D341Med (cell line): ENCODE data around the gene HEXB.
A peak's percentile ranks its signal among the peaks of the same experiment; 100 is the strongest.
"Not testable (repeated sequence)": the region's sequence is repeated elsewhere in the genome, so short reads cannot be mapped to it uniquely, and the experiment has no call there.

Experiments used
- DNase-seq: peaks from one replicate; pipeline ENCODE4 v3.0.0; 2012; ENCODE audit warnings: low spot score

HEXB gene

DNA sequence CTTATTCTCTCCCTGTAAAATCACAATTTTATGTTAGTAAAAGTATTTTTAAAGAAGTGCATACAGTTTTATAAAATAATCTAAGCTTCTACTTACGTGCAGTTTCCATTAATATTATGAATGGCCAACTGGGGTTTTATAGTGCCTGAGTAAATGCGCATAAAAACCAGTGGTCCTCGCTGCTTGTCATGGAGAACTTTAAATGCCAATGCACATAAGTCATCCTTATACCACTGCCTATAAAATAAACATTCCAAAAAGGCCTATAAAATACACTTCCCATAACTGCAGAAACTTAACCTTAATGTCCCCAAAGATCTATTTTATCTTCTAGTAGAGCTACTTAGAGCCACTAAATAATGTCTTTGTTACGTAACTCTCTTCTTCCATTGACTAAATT is 53.4 kb downstream of the HEXB start:
- no peak for DNase-seq

DNA sequence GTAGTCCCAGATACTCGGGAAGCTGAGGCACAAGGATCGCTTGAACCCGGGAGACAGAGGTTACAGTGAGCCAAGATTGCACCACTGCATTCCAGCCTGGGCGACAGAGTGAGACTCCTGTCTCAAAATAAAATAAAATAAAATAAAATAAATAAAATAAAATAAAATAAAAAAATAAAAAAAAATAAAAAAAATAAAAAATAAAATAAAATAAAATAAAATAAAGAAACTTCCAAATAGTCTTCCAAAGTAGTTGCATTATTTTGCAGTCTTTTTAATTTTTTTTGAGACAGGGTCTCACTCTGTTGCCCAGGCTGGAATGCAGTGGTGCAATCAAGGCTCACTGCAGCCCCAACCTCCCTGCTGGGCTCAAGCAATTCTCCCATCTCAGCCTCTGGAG is 63.7 kb downstream of the HEXB start:
- not testable (repeated sequence) for DNase-seq

- DNase-seq: no peak
Measured at GRCh38 chr5:74761241-74761640, 76.2 kb downstream of the HEXB start.

- DNase-seq: no peak
Measured at GRCh38 chr5:74762599-74762998, 77.6 kb downstream of the HEXB start.

GRCh38 chr5:74763504-74763903 is 78.5 kb downstream of the HEXB start:
- no peak for DNase-seq

GRCh38 chr5:74765201-74765600 is 80.2 kb downstream of the HEXB start:
- DNase-seq: no peak

DNA sequence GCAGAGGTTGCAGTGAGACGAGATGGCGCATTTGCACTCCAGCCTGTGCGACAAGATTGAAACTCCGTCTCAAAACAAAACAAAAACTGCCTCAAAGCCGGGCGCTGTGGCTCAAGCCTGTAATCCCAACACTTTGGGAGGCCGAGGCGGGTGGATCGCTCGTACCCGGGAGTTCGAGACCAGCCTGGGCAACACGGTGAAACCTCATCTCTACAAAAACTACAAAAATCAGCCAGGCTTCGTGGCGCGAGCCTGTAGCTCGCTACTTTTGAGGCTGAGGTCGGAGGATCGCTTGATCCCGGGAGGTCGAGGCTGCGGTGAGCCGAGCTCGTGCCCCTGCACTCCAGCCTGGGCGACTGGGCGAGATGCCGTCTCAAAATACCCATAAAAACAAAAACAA is 80.9 kb downstream of the HEXB start:
- no peak for DNase-seq

GRCh38 chr5:74766418-74766848 is 81.4 kb downstream of the HEXB start:
- DNase-seq: peak; percentile 50

GRCh38 chr5:74766849-74767578 is 82.0 kb downstream of the HEXB start, which contains the start of the genes GFM2 and NSA2:
Gene GFM2, minus strand, starts transcription at chr5:74767117. Its CDS starts 3,375 bp downstream, at chr5:74763742.
Gene NSA2, plus strand, starts transcription at chr5:74767249. Its CDS starts 112 bp downstream, at chr5:74767361.
- peak; percentile 85 for DNase-seq

DNA sequence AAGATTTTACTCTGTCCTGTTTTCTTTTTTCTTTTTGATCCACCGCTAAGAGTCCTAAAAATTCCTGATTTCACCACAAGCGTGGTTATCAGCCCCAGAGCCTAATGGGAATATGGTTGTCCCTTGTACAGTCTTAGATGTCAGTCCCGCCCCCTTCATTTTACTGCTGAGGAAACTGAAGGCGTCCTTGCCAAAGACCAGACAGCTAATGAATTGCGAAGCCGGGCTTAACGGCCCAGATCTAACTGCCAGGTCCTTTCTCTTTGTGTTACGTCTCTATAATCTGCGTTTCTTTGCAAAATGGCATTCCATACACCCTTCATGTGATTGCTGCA is 82.5 kb downstream of the HEXB start:
- DNase-seq: peak; percentile 43
